Mucosa of rectum (tissue), 2 donors: ENCODE results near the gene PSME3IP1.

Experiments used
- H3K27ac ChIP-seq, 2 donors: one replicate each; pipeline ENCODE4 v1.7.0; 2013; ENCODE audit warnings: inconsistent platforms in 2 of 2, low read depth in 2 of 2, low read length in 2 of 2
- H3K27me3 ChIP-seq, 2 donors: one replicate each; pipeline ENCODE4 v1.7.0; 2013; ENCODE audit warnings: low read length in 2 of 2; ENCODE audit not compliant: control insufficient read depth in 2 of 2, insufficient read depth in 2 of 2
- H3K36me3 ChIP-seq, 2 donors: one replicate each; pipeline ENCODE4 v1.7.0; 2013; ENCODE audit warnings: low read length in 2 of 2; ENCODE audit not compliant: control insufficient read depth in 2 of 2, insufficient read depth in 2 of 2
- H3K4me1 ChIP-seq, 2 donors: one replicate each; pipeline ENCODE4 v1.7.0; 2013; ENCODE audit warnings: low read length in 2 of 2, mild to moderate bottlenecking in 1 of 2; ENCODE audit not compliant: control insufficient read depth in 2 of 2, insufficient read depth in 2 of 2
- H3K4me3 ChIP-seq, 2 donors: one replicate each; pipeline ENCODE4 v1.7.0; 2013; ENCODE audit warnings: low read length in 2 of 2
- H3K9ac ChIP-seq, 2 donors: one replicate each; pipeline ENCODE4 v1.7.0; 2013; ENCODE audit warnings: low read length in 2 of 2, low read depth in 1 of 2, mild to moderate bottlenecking in 1 of 2
- H3K9me3 ChIP-seq, 2 donors: one replicate each; pipeline ENCODE4 v1.7.0; 2013; ENCODE audit warnings: low read length in 2 of 2; ENCODE audit not compliant: control insufficient read depth in 2 of 2
- donor health status: healthy.
- donor health status: Normal muscosa, but diverticular disease.

The PSME3IP1 gene

DNA sequence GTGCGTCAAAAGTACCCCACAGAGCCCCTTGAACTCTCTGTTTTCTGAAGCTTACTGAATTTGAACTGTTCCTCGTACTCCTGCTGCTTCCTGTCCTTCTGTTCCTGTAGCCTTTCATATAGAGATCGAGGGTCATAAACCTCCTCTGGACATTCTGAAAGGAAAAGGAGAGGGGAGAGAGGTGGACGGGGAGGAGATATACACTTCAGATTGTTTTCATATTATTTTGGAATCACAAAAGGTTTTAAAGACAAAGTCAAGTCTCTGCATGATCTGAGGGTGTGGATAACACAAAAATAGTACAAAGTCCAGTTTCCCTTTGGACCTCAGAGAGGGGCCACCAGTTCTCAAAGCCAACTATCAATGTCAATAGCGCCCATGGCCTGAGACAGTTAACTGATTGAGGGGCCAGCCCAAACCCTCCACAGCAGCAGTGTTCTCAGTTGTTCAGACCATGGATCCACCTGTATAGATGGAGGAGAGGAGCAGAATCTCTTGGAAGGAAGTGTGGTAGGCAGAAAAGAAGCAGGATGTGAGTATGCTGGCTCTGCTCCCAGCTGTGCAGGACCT, 13.0 kb downstream of the PSME3IP1 start:
- no peak overlapping the region for H3K4me3 ChIP-seq
- H3K9ac ChIP-seq: no peak overlapping the region
- H3K27ac ChIP-seq: no peak overlapping the region
- H3K4me1 ChIP-seq: peaks cover 0 to 1% of the 10 kb centered on the region in 2 donors
- no peaks in the 10 kb centered on the region for H3K27me3 ChIP-seq
- no peaks in the 10 kb centered on the region for H3K9me3 ChIP-seq
- H3K36me3 ChIP-seq: peaks cover 28 to 37% of the 10 kb centered on the region in 2 donors

DNA sequence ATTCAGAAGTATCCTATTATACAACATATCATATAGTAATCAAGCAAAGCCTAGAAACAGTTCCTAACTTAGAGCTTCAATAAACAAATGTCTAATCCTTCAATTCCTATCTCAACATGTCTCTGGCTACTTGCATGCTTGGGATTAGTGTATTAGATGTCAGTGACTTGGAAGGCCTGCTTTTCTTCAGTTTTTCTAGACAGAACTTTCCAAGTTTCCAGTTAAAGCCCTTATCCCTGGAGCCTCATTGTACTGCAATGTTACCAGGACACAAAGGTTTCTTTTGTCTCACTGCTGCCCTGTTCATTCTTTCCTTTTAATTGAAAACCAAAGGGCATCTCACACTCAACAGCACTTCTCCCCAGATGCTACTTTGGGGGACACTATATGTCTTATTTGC, 16.5 kb downstream of the PSME3IP1 start:
- Histone ChIP-seq H3K9ac (no peak overlapping the region), H3K4me3 (no peak overlapping the region), H3K27me3 (no peaks in the 10 kb centered on the region), H3K36me3 (peaks cover 52 to 60% of the 10 kb centered on the region in 2 donors), H3K9me3 (no peaks in the 10 kb centered on the region), H3K27ac (no peak overlapping the region), H3K4me1 (peaks cover 0 to 4% of the 10 kb centered on the region in 2 donors)

DNA sequence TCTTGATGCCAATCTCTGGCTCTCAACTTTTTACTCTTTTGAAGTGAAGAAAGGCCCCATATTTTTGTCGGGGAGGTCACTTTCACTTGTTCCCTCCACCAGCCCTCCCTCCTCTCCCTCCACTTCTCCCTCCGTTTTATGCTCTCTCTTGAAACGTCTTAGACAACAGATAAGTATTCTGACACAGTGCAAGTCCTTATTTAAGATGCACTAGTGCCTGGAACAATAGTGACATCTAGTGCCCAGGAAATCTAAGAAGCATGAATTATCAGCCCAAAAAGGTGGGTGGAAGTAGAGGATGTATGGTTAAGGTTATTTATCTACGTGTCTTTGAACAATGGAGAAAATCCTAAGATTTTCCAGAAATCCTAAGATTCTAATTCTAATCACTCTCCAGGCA, 17.9 kb downstream of the PSME3IP1 start:
- peaks cover 62 to 69% of the 10 kb centered on the region in 2 donors for H3K36me3 ChIP-seq
- no peak overlapping the region for H3K9ac ChIP-seq
- H3K9me3 ChIP-seq: no peaks in the 10 kb centered on the region
- H3K4me3 ChIP-seq: no peak overlapping the region
- peaks cover 0 to 4% of the 10 kb centered on the region in 2 donors for H3K4me1 ChIP-seq
- H3K27ac ChIP-seq: no peak overlapping the region
- no peaks in the 10 kb centered on the region for H3K27me3 ChIP-seq

DNA sequence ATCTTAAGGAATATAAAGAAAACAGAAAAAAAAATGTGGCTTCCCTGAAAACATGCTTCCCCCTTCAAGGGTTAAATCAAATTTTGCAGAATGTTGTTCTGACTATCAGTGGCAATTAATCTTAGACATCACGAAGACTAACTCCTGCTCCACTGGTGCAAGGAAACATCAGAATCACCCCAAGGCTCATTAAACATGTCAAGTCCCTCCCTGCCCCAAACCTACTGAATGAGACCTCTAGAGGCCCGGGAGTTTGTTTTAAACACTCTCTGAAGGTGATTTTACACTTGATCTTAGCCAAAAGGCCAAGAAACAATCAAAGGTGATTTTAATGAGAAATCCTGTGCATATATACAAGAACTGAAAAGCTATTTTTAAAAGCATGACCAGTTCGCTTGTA, 18.3 kb downstream of the PSME3IP1 start:
- H3K27me3 ChIP-seq: no peaks in the 10 kb centered on the region
- no peak overlapping the region for H3K27ac ChIP-seq
- H3K9me3 ChIP-seq: no peaks in the 10 kb centered on the region
- H3K4me1 ChIP-seq: peaks cover 0 to 4% of the 10 kb centered on the region in 2 donors
- H3K9ac ChIP-seq: no peak overlapping the region
- peaks cover 59 to 65% of the 10 kb centered on the region in 2 donors for H3K36me3 ChIP-seq
- no peak overlapping the region for H3K4me3 ChIP-seq

DNA sequence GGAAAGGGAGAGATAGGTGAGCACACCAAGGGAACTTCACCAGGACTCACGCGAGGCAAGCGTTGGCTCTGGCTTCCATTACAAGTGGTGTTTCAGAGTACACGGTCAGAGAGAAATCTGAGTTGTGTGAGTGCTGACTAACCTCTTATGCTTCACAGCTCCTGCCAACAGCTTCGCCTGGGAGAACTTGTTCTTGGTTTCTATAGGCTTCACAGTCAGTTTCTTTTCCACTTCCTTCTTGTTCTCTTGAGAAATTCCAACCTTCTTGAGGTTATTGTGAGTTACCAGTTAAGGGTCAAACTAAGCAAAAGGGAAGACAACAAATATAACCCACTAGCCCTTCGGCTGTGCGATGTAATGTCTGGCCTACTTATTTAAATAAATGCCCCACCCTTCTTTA, 18.9 kb downstream of the PSME3IP1 start:
- peaks cover 0 to 4% of the 10 kb centered on the region in 2 donors for H3K4me1 ChIP-seq
- H3K36me3 ChIP-seq: peaks cover 54 to 59% of the 10 kb centered on the region in 2 donors
- H3K27ac ChIP-seq: no peak overlapping the region
- no peak overlapping the region for H3K9ac ChIP-seq
- no peak overlapping the region for H3K4me3 ChIP-seq
- H3K9me3 ChIP-seq: no peaks in the 10 kb centered on the region
- no peaks in the 10 kb centered on the region for H3K27me3 ChIP-seq

DNA sequence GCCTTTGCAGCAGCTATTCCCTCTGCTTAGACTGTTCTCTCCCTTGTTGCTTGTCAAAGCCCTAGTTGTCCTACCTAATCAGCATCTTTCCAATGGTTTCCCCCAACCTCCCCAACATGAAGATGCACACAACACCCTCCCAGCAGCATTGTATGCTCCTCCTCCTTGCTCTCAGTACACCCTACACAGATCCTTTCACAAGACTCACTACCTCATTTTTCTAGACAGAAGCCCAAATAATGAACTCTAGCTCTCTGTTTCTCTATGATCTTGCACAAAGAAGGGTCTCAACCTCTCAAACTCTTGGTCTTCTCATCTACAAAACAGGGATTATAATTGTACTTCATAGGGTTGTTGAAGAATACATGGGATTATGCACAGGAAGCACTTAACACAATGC, 19.4 kb downstream of the PSME3IP1 start:
- H3K9ac ChIP-seq: no peak overlapping the region
- H3K36me3 ChIP-seq: peaks cover 49 to 54% of the 10 kb centered on the region in 2 donors

DNA sequence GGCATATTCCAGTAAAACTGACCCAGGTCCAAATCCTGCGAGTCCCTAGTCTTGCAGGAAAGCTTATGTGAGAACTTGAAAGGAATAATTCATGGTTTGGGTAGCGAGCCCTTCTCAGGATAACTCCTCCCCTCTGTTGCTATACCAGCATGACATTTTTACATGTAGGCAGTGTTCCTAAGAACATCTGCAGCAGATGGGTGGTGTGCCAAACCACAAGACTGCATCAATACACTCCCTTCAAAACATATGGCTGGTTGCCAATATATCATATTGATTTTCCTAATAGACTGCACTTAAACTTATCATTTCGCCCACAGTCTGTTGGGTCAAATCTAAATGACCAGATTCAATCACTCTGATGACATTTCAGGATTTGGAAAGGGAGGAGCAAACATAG, 19.9 kb downstream of the PSME3IP1 start:
- H3K9ac ChIP-seq: no peak overlapping the region
- H3K9me3 ChIP-seq: no peaks in the 10 kb centered on the region
- H3K36me3 ChIP-seq: peaks cover 47 to 51% of the 10 kb centered on the region in 2 donors
- H3K27me3 ChIP-seq: no peaks in the 10 kb centered on the region
- peaks cover 0 to 4% of the 10 kb centered on the region in 2 donors for H3K4me1 ChIP-seq
- H3K4me3 ChIP-seq: no peak overlapping the region
- H3K27ac ChIP-seq: no peak overlapping the region

More for the DNA sequence above, 19.4 kb downstream of the PSME3IP1 start:
- Histone ChIP-seq H3K27me3 (no peaks in the 10 kb centered on the region), H3K4me3 (no peak overlapping the region), H3K9me3 (no peaks in the 10 kb centered on the region), H3K4me1 (peaks cover 0 to 4% of the 10 kb centered on the region in 2 donors), H3K27ac (no peak overlapping the region)

DNA sequence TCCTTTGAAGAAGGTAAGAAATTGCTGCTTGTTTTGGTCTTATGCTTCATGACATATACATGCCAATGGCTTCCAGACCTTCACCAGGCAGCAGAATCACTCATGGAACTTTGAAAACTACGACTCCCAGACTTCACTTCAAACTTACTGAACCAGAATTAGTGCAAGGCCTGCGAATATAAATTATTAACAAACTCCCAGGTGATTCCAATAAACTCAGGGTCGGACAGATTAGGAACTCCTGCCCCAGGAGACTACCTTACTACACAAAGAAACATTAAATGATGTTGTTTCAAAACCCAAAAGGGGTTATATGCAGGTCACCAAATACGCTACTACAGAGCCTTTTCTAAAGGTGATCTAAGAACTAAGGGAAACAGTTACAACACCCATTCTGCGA, 20.4 kb downstream of the PSME3IP1 start:
- Histone ChIP-seq H3K4me1 (peaks cover 2 to 4% of the 10 kb centered on the region in 2 donors), H3K36me3 (peaks cover 46 to 52% of the 10 kb centered on the region in 2 donors), H3K4me3 (no peak overlapping the region), H3K27ac (no peak overlapping the region), H3K9ac (no peak overlapping the region), H3K27me3 (no peaks in the 10 kb centered on the region), H3K9me3 (no peaks in the 10 kb centered on the region)

DNA sequence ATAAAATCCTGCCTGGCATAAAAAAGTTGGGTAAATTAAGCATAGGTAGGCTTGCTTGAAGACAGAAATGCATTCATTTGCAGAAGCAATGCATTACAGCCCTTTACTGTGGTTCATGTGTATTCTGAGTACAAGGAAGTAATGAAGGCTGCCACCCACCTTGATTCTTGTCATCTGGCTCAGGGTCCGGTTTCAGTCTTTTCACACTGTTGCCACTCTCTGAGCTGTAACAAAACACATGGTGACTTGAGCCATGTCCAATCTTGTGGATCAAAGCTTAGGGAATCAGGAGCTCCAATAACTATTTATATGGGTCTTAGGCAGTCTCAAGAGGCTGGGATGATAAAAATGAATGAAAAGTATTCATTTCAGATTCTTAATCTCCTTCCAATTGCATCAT, 22.0 kb downstream of the PSME3IP1 start:
- no peak overlapping the region for H3K4me3 ChIP-seq
- no peak overlapping the region for H3K9ac ChIP-seq
- no peaks in the 10 kb centered on the region for H3K9me3 ChIP-seq
- peaks cover 48 to 49% of the 10 kb centered on the region in 2 donors for H3K36me3 ChIP-seq
- H3K27me3 ChIP-seq: no peaks in the 10 kb centered on the region
- H3K27ac ChIP-seq: no peak overlapping the region
- H3K4me1 ChIP-seq: peaks cover 2 to 4% of the 10 kb centered on the region in 2 donors

DNA sequence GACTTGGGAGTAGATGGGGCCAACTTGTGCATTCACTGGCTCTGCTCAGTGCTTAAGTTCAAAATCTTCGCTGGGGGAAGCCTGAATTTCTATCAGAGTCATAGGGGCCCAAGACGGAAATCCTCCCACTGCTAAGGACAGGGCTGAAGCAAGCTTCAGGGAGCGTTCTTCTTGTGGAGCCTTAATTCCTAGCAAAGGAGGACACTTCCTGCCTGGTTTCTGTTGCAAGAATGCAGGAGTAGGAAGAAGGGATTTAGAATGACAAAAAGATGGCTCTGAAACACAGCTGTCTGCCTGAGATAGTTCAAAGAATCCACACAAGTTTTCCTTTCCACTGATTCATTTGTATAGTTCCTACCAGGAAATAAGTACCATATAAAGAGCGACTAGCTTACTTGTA, 26.4 kb downstream of the PSME3IP1 start:
- Histone ChIP-seq H3K27ac (no peak overlapping the region), H3K9me3 (no peaks in the 10 kb centered on the region), H3K36me3 (peaks cover 47 to 50% of the 10 kb centered on the region in 2 donors), H3K27me3 (no peaks in the 10 kb centered on the region), H3K9ac (no peak overlapping the region), H3K4me3 (no peak overlapping the region), H3K4me1 (peaks cover 0 to 2% of the 10 kb centered on the region in 2 donors)
